22Rv1 (cell line): Measurements from ENCODE around the gene EHBP1.

Source experiments
- H3K27ac ChIP-seq: fragments of 450-650 bp; 2 replicates; pipeline ENCODE4 v1.5.1; 2017
- ZFX ChIP-seq: fragments of 450-650 bp; IDR thresholded peaks from 2 replicates; pipeline ENCODE4 v1.6.1; 2017; ENCODE audit warnings: antibody characterized with exemption, borderline replicate concordance
- TF ChIP-seq, protein P1 (sequence below): fragments of 450-650 bp; IDR thresholded peaks from 2 replicates; pipeline ENCODE4 v1.5.1; 2017; ENCODE audit warnings: mild to moderate bottlenecking

The EHBP1 gene

DNA sequence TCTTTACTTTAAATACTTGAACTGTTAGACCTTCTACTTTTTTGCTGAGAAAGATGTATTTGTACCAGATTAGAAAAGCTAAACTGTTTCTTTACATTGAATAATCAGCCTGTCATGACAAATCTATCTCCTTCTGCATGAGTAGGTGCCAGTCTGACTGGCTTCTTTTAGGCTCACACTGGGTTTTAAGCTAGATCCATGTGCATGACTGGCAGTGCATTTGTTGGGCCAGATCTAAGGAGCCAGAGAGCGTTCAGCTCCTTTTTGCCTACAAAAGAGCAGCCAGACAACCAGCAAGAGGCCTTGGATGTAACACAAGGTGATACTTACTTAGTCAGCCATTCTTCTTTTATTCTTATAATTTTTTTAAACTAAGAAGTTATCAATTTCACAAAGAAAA is 263.2 kb downstream of the EHBP1 start:
- H3K27ac ChIP-seq: no peak overlapping the region
- TF ChIP-seq ZFX: no peak
- TF ChIP-seq, protein P1, sequence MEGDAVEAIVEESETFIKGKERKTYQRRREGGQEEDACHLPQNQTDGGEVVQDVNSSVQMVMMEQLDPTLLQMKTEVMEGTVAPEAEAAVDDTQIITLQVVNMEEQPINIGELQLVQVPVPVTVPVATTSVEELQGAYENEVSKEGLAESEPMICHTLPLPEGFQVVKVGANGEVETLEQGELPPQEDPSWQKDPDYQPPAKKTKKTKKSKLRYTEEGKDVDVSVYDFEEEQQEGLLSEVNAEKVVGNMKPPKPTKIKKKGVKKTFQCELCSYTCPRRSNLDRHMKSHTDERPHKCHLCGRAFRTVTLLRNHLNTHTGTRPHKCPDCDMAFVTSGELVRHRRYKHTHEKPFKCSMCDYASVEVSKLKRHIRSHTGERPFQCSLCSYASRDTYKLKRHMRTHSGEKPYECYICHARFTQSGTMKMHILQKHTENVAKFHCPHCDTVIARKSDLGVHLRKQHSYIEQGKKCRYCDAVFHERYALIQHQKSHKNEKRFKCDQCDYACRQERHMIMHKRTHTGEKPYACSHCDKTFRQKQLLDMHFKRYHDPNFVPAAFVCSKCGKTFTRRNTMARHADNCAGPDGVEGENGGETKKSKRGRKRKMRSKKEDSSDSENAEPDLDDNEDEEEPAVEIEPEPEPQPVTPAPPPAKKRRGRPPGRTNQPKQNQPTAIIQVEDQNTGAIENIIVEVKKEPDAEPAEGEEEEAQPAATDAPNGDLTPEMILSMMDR: no peak

- H3K27ac ChIP-seq: no peak overlapping the region
- TF ChIP-seq ZFX: no peak
- TF ChIP-seq, protein P1: no peak
Measured at GRCh38 chr2:62971936-62972335, 266.4 kb downstream of the EHBP1 start.

DNA sequence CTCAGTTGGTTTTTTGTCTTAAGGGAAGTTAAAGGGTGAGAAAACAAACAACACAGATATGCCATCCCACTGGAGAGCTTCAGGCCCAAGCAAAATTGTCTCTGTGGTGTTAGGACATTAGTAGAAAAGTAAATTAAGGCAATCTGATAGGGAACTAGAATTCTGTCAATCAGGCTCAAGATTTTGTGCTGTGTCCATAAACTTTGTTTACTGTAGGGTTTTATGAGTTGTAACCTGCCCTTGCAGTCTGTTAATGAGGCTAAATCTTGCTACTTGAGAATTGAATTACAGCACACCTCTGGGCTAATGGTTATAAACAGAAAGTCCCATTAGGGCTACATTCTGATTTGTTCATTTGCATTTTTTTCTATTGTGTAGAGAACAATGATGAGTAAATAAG is 267.1 kb downstream of the EHBP1 start:
- no peak overlapping the region for H3K27ac ChIP-seq
- no peak for TF ChIP-seq ZFX
- TF ChIP-seq, protein P1: no peak

DNA sequence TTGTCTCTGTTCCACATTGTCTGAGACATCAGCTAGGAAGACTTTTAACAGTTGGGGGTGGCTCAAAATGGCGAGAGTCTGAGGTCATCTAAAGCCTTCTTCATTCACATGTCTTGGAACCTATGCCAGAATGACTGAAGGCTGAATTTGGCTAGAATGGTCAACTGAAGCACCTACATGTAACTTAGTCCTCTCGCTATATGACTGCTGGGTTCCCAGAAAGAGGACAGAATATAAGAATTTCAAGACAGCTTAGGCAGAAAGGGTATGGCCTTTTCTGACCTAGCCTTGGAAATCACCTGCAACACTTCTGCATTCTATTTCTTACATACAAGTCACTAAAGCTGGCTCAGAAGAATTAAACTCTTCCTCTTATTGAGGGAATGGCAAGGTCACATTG is 269.5 kb downstream of the EHBP1 start:
- no peak overlapping the region for H3K27ac ChIP-seq
- TF ChIP-seq, protein P1: no peak
- TF ChIP-seq ZFX: no peak

DNA sequence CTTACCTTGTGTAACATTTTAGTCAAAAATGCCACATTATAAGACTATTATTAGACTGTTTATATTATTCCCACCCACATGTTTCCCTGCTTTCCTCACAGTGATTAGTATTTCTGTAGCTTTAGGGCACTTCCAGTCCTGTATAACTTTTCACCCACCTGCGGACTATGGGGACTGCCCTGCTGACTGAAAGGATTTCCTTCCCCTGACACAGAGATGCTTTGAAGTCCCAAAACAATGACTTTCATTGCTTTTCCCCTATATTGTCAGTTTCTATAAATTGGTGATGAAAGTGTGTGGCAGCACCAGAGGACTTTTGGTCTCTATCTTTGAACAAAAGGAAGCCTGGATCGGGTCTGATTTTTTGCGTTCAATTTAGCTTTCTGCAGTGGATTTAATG is 286.1 kb downstream of the EHBP1 start:
- no peak overlapping the region for H3K27ac ChIP-seq
- no peak for TF ChIP-seq ZFX
- TF ChIP-seq, protein P1: no peak

DNA sequence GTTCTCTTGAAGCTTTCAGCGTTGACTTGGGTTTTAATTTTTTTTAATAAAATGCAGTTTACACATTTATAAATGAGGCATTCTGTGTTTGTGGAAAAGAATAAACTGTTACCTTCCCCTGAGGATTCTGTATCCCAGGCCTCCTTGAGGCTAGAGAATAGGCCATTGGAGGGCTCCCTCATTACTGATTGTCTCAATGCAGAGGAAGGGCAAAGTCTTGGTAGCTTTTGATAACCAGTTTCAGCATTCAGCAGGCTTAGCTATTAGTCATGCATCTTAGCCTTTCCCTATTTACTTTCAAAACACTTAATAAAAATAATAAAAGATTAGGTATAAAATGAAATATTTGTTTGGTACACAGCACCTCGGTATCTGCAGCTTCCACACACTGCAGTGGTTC is 287.0 kb downstream of the EHBP1 start:
- TF ChIP-seq ZFX: no peak
- TF ChIP-seq, protein P1: no peak
- no peak overlapping the region for H3K27ac ChIP-seq

DNA sequence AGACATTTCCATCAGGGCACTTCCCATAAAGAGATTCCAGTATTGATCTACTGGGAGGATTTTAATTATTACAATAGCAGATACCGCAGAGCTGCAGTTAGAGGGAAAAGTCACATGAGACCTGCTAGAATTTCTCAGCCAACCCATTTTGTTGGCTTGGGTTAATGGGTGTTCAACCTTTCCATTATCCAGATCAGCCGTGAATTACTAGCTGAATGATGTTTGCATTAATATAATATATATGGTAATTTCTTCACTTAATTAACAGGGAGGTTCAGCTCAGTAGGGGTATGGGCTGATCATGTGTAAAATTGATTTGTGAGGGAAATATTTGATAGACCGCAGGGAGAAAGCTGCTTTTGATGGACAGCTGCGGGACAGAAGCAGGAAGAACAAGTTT is 288.7 kb downstream of the EHBP1 start:
- TF ChIP-seq ZFX: no peak
- TF ChIP-seq, protein P1: no peak
- H3K27ac ChIP-seq: no peak overlapping the region
